HG03196 (cell line): ENCODE measurements around the gene GJB3.

Experiments
- ATAC-seq: cut with Tn5 transposase; IDR thresholded peaks from one replicate; pipeline ENCODE4 v1.9.1; 2021; ENCODE audit not compliant: unreplicated experiment

GJB3 gene

DNA sequence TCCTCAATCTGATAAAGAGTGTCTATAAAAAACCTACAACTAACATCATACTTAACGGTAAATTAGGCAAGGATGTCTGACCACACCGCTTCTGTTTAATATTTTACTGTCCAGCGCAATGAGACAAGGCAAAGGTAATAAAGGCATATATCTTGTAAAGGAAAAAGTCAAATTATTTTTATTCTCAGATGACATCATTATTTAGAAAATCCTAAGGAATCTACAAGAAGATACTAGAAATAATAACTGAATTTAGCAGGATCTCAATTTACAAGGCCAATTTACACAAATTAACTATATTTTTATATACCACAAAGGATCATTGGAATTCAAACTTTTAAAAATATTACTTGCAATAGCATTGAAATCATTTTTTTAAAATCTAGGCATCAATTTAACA lies 41.2 kb downstream of the GJB3 start:
- ATAC-seq, result no peak

GRCh38 chr1:34824817-34825454 lies 43.9 kb downstream of the GJB3 start:
- ATAC-seq, result no peak

- ATAC-seq, result no peak
Measured at GRCh38 chr1:34825455-34826091, 44.6 kb downstream of the GJB3 start.

- no peak for ATAC-seq
Measured at GRCh38 chr1:34827341-34827941, 46.4 kb downstream of the GJB3 start.

DNA sequence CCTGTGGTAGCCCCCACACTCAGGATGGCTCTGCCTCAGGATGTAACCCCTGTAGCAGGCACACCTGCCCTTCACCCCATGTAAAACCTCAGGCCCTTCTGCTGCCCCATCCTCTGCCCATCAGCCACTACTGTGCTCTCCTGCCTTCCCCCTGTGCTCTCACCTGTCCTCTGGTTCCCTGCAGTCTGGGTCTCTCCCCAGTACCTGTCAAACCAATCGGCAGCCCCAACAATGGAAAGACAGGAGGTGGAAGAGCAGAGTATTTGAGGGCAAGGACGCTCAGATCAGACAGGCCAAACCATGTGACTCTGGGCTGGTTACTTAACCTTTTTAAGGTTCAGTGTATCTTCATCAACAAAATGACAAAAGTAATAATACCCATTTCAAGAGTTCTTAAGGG lies 47.6 kb downstream of the GJB3 start:
- no peak for ATAC-seq

DNA sequence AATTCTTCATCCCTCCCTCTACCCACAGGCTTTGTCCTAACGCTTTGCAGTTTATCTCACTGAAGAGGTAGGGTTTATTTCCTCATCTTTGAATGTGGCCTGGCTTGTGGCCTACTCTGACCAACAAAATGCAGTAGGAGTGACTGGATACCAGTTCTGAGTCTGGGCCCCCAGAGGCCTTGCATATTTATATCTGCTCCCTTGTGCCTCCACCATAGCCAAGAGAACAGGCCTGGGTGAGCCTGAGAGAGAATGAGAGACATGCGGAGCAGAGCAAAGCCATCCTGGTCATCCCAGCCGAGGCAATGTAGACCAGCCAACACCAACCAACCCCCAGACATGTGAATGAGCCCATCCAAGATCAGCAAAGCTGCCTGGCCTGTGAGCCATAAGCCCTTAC lies 48.2 kb downstream of the GJB3 start:
- no peak for ATAC-seq

DNA sequence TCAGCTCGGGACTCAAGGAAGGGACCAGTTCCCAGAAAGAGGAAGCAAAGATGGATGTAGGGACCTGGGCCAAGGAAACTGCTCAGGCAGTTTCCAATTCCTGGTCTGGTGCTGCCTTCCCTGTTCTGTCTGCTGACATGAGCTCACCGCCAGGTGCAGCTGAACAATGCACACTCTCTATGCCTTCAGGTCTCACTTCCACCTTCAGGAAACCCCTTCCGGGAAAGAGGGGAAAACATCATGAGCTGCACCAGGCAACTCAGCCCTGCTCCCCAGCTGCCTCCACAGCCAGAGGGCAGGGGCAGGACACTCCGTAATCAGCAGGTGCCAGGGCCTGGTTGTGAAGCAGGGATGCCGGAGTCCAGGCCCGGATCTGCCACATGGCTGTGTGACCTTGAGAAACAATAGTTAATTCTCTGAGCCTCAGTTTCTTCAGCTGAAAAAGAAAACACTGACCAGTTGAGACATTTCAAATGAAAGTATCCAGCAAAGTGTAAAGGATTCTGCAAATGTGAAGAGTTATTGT lies 50.8 kb downstream of the GJB3 start:
- no peak for ATAC-seq

DNA sequence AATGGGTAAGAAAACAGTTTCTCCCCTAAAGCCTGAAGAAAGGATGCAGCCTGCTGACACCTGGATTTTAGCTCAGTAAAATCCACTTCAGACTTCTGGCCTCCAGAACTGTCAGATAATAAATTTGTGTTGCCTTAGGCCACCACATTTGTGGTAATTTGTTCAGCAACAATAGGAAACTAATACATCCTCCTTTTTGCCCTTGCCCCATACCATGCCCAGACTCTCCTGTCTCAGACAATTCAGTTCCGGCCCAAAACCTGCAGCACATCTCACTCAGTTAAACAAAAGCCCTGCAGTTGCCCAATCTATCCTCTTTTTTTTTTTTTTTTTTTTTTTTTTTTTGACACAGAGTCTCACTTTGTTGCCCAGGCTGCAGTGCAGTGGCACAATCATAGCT lies 52.7 kb downstream of the GJB3 start:
- no peak for ATAC-seq
